ENCODE data around the gene FITM1. TPM values are rescaled to one million over a fixed set of nuclear protein-coding genes. Genes with fewer than 3 reads are reported as not detected.

FITM1 gene
- total RNA-seq, 3 donors from 2014 or later (not counting 1 experiment from before 2014, with no cell fraction given) = 0.80 to 2.8 (median 2.3) TPM

DNA sequence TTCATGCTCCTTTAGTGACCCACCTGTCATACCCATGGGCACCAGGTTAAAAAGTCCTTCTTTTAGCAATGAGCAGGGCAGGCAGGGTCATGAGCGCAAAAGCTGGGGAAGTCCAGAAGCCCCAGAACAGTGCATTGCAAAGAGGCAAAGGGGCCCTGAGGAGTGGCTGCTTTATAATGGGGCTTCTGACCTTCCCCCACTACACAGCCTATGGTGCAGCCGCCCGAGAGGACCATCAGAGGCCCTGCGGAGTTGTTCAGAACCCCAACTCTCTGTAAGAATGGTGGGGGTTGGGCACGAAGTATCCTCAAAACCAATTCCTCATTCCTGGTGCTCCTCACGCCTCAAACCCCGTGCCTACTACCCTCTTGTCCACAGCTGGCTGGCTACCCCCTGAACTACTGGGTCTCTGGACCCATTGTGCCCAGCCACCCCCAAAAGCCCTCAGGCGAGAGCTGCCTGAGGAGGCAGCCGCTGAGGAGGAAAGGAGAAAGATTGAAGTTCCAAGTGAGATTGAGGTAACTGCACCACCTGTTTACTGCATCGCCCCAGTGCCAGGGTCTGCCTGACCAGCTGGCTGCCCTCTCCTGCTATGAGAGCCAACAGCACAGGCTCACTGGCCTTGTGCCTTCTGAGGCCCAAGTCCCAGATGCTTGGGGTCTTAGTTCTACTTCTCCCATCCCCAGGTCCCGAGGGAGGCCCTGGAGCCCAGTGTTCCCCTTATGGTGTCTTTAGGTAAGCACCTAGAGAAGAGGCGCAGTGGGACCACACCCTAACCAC is 48.1 kb downstream of the FITM1 start:
- 81% methylated on average over 9 of the region's 12 CpGs for WGBS (ENCODE audit: insufficient coverage)
- DNase-seq (no peak), ATAC-seq (no peak)
- peaks cover 0 to 2% of the 10 kb centered on the region in 2 donors for H3K4me1 Mint-ChIP-seq
- Histone ChIP-seq H3K4me3 (ENCODE audit: low read length) (no peak overlapping the region), H3K9me3 (ENCODE audit: control insufficient read depth, insufficient read depth, low read length) (no peaks in the 10 kb centered on the region), H3K4me1 (ENCODE audit: control insufficient read depth, insufficient read depth, low read length) (no peaks in the 10 kb centered on the region), H3K36me3 (ENCODE audit: control insufficient read depth, insufficient read depth, low read length) (peaks cover 52% of the 10 kb centered on the region), H3K27me3 (ENCODE audit: control insufficient read depth, insufficient read depth, low read length) (no peaks in the 10 kb centered on the region), H3K27ac (ENCODE audit: low read length) (no peak overlapping the region)
- H3K27me3 Mint-ChIP-seq (ENCODE audit: low read depth in 2 of 2) = no peaks in the 10 kb centered on the region
- intact Hi-C loops (cut with micrococcal nuclease) = no loop called here
- no peak overlapping the region for H3K4me3 Mint-ChIP-seq
- TF ChIP-seq, protein P1, sequence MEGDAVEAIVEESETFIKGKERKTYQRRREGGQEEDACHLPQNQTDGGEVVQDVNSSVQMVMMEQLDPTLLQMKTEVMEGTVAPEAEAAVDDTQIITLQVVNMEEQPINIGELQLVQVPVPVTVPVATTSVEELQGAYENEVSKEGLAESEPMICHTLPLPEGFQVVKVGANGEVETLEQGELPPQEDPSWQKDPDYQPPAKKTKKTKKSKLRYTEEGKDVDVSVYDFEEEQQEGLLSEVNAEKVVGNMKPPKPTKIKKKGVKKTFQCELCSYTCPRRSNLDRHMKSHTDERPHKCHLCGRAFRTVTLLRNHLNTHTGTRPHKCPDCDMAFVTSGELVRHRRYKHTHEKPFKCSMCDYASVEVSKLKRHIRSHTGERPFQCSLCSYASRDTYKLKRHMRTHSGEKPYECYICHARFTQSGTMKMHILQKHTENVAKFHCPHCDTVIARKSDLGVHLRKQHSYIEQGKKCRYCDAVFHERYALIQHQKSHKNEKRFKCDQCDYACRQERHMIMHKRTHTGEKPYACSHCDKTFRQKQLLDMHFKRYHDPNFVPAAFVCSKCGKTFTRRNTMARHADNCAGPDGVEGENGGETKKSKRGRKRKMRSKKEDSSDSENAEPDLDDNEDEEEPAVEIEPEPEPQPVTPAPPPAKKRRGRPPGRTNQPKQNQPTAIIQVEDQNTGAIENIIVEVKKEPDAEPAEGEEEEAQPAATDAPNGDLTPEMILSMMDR (IDR thresholded peaks at IDR 0.05) = no peak
- H3K9me3 Mint-ChIP-seq = no peaks in the 10 kb centered on the region
- peak overlapping the region in 1 of 2 donors; percentile 21 for H3K27ac Mint-ChIP-seq
- H3K36me3 Mint-ChIP-seq = peaks cover 6% of the 10 kb centered on the region

DNA sequence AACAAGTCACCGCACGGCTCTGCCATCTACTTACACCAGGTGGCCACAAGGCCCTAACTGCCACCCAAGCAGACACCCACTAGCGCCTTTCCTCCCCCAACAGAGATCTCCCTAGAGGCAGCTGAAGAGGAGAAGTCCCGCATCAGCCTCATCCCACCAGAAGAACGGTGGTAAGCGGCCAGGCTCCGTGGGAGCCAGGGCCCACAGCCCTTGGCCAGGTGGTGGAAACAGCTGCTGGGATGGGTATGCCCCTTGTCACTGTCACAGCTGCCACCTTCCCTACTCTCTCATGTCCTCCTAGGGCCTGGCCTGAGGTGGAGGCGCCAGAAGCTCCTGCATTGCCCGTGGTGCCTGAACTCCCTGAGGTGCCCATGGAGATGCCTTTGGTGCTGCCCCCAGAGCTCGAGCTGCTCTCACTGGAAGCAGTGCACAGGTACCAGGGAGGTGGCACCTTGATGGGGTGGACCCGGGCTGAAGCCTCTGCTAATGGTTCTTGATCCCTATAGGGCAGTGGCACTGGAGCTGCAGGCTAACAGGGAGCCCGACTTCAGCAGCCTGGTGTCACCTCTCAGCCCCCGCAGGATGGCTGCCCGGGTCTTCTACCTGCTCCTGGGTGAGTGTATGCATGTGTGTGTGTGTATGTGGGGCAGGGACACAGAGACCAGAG is 49.0 kb downstream of the FITM1 start:
- WGBS (ENCODE audit: insufficient coverage) = 80% methylated on average over 13 of the region's 14 CpGs
- ATAC-seq = no peak
- TF ChIP-seq, protein P1 (IDR thresholded peaks at IDR 0.05) = no peak

DNA sequence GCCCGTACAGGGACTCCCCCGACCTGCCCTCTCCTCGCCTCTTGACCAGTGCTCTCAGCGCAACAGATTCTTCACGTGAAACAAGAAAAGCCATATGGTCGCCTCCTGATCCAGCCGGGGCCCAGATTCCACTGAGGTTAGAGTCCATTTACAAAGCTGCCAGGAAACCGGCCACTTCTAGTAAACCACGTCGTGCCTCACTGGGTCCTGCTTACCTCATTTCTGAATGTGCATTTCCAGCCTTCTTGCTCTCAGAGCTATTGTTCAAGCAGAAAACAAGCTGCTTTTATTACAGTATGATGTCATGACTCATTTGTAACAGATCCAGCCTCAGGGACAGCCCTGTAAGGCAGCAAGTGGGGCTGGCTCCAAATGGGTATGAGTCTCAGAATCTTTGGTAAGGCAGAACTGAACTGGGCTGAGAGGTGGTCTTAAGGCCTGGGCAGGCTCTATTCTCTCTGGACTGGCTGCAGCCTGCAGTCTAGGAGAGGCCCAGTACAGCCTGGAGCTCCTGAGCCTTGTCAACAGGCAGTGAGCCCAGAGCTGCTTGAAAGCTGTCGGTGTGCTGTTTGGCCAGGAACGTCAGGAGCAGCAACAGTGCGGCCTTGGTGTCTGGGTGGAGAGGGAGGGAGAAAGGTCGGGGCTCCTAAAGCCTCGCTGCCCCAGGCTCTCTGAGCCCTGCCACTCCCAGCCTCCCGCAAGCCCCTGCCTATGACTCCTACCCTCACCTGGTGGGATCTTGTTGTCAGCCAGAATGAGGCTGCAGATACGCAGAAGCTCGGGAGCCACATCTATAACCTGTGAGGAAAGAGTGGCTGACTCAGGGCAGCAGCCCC is 49.7 kb downstream of the FITM1 start:
- no peaks in the 10 kb centered on the region for H3K4me1 ChIP-seq (ENCODE audit: control insufficient read depth, insufficient read depth, low read length)
- intact Hi-C loops (cut with micrococcal nuclease) = no loop called here
- DNase-seq (no peak), ATAC-seq (peak in 1 of 3 donors; percentile 25)
- H3K27ac Mint-ChIP-seq = peak overlapping the region in 1 of 2 donors; percentile 21
- no peak overlapping the region for H3K4me3 Mint-ChIP-seq
- H3K36me3 ChIP-seq (ENCODE audit: control insufficient read depth, insufficient read depth, low read length) = peaks cover 64% of the 10 kb centered on the region
- H3K36me3 Mint-ChIP-seq = peaks cover 6% of the 10 kb centered on the region
- H3K9me3 ChIP-seq (ENCODE audit: control insufficient read depth, insufficient read depth, low read length) = no peaks in the 10 kb centered on the region
- TF ChIP-seq, protein P1 (IDR thresholded peaks at IDR 0.05) = no peak
- H3K27me3 ChIP-seq (ENCODE audit: control insufficient read depth, insufficient read depth, low read length) = no peaks in the 10 kb centered on the region
- WGBS (ENCODE audit: insufficient coverage) = 88% methylated on average over 18 of the region's 18 CpGs
- no peak overlapping the region for H3K4me3 ChIP-seq (ENCODE audit: low read length)
- H3K4me1 Mint-ChIP-seq = no peaks in the 10 kb centered on the region
- H3K27ac ChIP-seq (ENCODE audit: low read length) = no peak overlapping the region
- H3K27me3 Mint-ChIP-seq (ENCODE audit: low read depth in 2 of 2) = no peaks in the 10 kb centered on the region
- H3K9me3 Mint-ChIP-seq = no peaks in the 10 kb centered on the region

More for the DNA sequence above, 49.0 kb downstream of the FITM1 start:
- Mint-ChIP-seq H3K9me3 (no peaks in the 10 kb centered on the region), H3K27ac (peak overlapping the region; percentile 21 to 27), H3K36me3 (peaks cover 6% of the 10 kb centered on the region), H3K27me3 (ENCODE audit: low read depth in 2 of 2) (no peaks in the 10 kb centered on the region), H3K4me1 (no peaks in the 10 kb centered on the region), H3K4me3 (peak overlapping the region; percentile 28)
- Histone ChIP-seq H3K27ac (ENCODE audit: low read length) (no peak overlapping the region), H3K36me3 (ENCODE audit: control insufficient read depth, insufficient read depth, low read length) (peaks cover 56% of the 10 kb centered on the region), H3K27me3 (ENCODE audit: control insufficient read depth, insufficient read depth, low read length) (no peaks in the 10 kb centered on the region), H3K4me3 (ENCODE audit: low read length) (no peak overlapping the region), H3K9me3 (ENCODE audit: control insufficient read depth, insufficient read depth, low read length) (no peaks in the 10 kb centered on the region), H3K4me1 (ENCODE audit: control insufficient read depth, insufficient read depth, low read length) (no peaks in the 10 kb centered on the region)
- DNase-seq = no peak
- intact Hi-C loops (cut with micrococcal nuclease) = no loop called here

Data from natural killer cell (primary cell).